NCI-H2171 (cell line): Measurements from ENCODE around the gene PML.
A peak's percentile ranks its signal among the peaks of the same experiment; 100 is the strongest.

Experiments used
- DNase-seq: peaks from one replicate; lab custom pipeline; 2025; lab: John Stamatoyannopoulos, UW

PML gene

GRCh38 chr15:73985101-73985873 is 9.2 kb upstream of the PML start:
- DNase-seq, result no peak

- no peak for DNase-seq
Observed at GRCh38 chr15:73986055-73986775, 8.3 kb upstream of the PML start.

DNA sequence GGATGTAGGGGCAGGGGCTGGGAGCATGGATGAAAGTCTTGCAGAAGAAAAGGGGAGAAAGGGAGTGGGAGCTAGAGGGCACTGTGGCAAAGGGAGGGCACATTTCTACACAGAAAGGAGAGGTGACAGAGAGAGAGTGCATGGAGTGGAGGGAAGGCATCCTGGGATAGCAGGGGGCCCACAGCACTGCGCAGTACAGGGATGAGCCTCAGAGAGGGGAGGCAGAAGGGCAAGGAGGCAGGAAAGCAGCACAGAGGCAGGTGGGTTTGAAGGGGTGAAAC is 7.8 kb upstream of the PML start:
- DNase-seq, result no peak

GRCh38 chr15:73987250-73987649 is 7.3 kb upstream of the PML start:
- no peak for DNase-seq

DNA sequence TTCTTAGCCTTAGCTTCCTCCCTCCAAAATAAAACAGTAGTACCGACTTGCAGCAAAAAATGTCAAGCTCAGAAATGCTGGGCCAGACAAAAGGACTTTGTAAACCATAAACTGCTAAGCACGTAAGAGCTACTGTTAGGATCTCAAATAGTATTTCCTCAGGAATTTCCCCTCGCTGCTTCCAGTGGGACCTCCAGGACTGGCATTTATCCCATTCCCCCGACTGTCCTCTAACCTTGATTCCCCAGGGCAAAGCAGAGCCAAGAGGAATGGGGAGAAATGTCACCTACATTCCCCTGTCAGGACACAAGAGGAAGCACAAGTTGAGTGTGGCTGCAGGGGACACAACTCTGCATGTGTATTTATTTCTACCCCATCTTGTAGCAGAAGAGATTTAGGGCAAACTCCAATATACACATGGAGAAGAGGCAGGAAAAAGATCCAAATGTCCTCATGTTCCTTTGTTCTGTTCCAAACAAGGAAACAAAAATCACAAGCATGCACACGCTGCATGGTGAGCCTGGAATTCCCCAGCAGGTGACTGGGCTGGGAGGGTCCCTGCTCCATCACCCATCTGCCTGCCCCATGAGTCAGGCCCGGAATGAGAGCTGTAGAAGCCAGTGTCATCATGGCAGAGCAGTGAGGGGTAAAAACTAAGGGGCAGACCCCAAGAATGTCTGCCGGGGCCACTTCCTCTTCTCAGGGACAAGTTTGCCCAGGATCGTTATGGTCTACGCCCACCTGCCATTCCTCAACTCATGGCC is 6.7 kb upstream of the PML start:
- DNase-seq, result no peak

GRCh38 chr15:73988445-73988969 is 6.0 kb upstream of the PML start:
- DNase-seq, result no peak

DNA sequence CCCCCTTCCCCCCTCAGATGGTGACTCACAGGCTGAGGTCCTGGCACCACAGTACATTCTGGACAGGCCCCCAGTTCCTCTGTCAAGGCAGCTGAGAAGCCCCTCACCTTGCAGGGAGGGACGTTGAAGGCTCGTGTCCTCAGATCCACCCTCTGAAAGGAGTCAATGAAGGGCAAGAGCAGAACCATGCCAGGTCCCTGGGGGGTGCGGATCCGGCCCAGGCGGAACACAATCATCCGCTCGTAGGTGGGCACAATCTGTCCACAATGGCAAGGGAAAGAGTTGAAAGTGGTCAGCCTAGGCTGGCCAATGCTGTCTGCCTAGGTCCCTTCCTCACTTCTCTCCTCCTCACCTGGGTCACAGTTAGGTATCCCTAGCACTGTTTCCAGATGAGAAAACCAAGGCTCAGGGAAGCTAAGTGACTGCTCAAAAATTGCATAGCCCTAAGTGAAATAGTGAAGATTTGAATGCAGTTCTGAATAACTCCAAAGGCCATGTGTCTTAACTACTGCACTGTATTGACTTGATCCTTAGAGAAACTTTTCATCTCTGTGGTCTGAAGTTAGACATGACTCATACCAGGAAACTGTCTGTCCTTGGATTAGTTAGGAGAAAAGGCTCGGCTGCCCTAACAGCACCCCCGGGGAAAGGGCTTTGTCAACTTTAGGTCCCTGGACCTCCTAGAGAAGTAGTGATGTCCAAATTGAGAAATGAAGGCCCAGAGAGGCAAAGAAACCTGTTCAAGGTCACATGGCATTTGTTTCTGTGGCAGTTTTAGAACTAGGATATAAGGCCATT is 5.3 kb upstream of the PML start:
- no peak for DNase-seq

- no peak for DNase-seq
Observed at GRCh38 chr15:73990250-73991005, 4.1 kb upstream of the PML start.

- no peak for DNase-seq
Observed at GRCh38 chr15:73991260-73991659, 3.3 kb upstream of the PML start.

DNA sequence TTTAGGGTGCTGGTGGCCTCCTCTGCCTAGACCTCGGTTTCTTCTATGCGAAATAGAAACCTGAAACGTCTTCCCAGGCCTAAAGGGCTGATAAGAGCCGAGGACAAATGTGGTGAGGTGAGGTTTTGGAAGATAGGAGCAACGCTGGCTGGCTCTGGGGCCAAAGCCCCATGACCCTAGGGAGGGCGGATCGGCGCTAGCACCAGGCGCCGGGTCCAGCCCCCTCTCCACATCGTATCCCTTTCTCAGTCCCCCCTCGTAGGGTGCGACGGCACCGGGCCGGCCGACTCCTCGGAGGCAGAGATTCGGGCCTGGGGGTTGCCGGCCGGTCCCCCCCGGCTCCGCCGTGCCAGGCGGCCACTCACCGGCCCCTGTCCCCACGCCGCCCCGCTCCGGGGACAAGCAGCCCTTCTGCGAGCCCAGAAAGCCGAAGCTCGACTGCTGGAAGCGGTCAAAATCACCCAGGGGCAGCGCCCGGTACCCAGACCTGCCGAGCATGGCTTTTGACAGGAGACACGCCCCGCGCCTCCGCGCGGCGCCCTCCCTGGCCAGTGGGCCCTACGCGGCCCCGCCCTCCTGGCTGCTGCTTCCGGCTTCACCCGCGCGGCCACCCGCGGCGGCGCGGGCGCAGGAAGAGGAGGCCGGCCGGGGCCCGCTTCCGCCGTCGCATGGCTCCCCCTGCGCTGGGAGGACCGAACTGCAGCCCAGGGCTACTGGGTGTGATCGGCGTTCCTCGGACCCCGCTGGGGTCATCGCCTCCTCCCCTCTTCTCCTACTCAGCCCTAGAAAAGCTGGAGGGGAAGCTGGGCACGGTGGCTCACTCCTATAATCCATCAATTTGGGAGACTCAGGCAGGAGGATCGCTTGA is 2.6 kb upstream of the PML start, which contains the start of gene STOML1:
Gene STOML1, minus strand, starts transcription at position 570 of the 868 bp plus-strand sequence. Its CDS starts 72 bp downstream, at position 498.
- DNase-seq, result peak; percentile 93

DNA sequence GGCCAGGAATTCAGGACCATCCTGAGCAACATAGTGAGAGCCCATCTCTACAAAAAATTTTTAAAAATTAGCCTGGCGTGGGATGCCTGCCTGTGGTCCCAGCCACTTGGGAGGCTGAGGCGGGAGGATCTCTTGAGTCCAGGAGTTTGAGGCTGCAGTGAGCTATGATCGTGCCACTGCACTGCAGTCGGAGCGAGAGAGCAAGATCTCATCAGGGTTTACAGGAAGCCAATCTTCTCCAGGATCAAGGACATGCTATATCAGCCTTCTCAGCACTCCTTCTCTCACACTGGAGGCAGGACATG is 2.0 kb upstream of the PML start:
- no peak for DNase-seq

DNA sequence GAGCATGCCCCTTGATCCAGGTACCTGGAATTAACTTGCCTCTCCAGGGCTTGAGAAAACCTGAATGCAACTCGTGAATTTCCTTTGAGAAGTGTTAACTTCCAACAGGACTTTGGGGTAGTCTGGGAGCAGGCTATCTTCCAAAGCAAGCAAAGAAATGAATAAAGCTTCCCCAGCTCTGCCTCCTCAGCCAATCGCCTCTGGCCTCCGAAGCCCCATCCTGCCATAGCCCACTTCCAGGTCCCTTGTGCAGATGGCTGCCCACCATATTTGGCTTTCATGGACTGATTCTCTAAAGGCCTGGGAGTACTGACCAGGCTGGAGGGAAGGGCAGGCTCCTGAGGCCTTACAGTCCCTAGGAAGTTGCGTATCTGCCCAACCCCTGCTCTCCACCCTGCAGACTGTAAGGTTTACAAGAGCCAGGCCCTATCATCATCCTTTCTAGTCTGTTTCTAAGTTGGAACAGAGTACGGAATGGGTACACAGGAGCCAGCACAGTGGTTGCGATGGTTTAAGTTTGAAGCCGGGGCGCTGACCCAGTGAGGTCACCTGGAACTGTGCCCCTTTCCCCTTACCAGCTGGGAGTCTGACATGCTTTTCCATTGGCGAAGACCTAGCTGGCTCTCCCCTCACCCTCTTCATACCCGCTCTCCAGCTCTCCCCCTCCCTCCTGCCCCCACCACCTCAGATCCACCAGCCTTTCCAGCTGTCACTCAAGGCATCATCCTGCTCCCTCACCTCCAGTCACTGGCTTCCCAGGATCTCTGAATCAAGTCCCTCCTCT is 1.1 kb upstream of the PML start:
- DNase-seq, result no peak

DNA sequence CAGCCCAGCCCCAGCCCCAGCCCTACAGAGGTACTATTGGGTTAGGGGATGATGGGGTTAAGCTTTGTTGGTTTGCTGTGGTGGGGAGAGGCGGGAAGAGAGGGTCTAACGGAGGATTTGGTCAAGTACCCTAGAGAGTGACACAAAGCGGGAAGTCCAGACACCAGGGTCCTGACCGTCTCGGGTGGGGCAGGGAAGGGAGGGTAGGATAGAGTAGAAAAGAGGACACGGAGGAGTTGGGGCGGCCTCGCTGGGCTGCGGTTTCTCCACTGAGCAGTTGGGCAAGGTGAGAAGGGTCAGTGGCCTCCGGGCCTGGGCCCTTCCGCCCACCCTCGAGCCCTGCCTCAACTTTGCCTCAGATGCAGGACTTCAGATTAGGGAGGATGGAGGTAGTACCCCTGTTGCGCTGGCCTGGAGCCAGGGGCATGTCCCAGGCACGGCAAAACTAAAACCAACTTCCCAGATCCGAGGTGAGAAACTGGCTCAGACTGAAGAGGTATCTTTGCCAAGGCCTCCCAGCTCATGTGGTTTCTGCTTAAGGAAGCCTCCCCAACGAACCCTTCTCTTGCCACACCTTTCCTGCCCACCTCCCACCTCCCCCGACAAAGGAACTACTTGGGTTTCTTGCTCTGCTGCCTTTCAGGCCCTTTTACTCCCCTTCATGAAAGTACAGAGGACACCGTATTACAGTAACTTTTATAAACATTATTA is 551 bp downstream of the PML start:
- DNase-seq, result no peak

GRCh38 chr15:73996267-73996666 is 1.8 kb downstream of the PML start:
- DNase-seq, result no peak

GRCh38 chr15:73996939-73997338 is 2.4 kb downstream of the PML start:
- DNase-seq, result no peak

DNA sequence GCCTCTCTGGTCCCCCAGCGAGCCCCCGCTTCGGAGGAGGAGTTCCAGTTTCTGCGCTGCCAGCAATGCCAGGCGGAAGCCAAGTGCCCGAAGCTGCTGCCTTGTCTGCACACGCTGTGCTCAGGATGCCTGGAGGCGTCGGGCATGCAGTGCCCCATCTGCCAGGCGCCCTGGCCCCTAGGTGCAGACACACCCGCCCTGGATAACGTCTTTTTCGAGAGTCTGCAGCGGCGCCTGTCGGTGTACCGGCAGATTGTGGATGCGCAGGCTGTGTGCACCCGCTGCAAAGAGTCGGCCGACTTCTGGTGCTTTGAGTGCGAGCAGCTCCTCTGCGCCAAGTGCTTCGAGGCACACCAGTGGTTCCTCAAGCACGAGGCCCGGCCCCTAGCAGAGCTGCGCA is 3.5 kb downstream of the PML start:
- DNase-seq, result no peak

GRCh38 chr15:74006774-74007639 is 12.5 kb downstream of the PML start:
- no peak for DNase-seq

DNA sequence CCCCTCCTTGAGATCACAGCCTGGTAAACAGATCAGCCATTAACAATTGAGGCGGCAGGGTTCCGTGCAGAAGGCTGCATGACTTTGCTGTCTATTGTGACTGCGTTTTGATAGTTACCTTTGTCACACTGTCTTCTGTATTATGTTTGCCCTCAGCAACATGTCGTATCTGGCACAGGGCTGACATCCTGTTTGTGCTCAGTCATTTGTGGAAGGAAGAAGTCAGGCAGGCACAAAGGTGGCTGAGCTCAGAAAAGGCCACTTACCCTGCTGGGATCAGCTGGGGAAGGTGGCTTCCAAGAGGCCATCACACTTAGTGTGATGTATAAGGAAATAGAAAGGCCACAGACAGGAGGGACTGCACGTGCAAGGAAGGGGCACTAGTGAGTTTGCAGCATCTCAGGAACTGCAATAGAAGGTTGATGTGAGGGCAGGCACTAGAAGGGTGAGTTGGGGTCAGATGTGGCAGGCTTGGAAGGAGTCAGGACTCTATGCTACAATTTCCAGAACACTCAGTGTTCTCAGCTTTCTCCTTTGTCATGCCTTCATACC is 13.4 kb downstream of the PML start:
- no peak for DNase-seq
